ENCODE measurements around the gene CREB3L1. TPM values are rescaled to one million over a fixed set of nuclear protein-coding genes. Genes with fewer than 3 reads are reported as not detected.

CREB3L1 gene
- total and polyA plus RNA-seq, 2 of the 13 experiments (the other 11 are each of a cell fraction or from before 2014, with no cell fraction given) = not detected

DNA sequence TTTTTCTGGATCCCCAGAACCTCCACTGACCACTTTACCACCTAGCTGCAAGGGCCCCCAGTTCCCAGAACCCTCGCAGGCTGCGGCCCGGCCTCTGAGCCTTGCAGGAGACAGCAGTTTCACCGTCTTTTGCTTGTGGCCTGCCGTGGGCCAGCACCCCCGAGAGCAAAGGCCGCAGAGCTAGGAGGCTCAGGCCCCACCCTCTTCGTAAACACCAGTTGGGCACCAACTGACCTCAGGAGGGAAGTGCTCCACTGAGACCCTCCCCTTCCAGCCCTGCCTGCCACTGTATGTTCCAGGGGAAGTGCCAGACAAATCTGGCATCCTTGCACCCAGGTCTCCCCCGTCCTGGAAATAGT is 23.4 kb upstream of the CREB3L1 start (continued):
- TF ChIP-seq, protein P1, sequence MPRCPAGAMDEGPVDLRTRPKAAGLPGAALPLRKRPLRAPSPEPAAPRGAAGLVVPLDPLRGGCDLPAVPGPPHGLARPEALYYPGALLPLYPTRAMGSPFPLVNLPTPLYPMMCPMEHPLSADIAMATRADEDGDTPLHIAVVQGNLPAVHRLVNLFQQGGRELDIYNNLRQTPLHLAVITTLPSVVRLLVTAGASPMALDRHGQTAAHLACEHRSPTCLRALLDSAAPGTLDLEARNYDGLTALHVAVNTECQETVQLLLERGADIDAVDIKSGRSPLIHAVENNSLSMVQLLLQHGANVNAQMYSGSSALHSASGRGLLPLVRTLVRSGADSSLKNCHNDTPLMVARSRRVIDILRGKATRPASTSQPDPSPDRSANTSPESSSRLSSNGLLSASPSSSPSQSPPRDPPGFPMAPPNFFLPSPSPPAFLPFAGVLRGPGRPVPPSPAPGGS (CRISPR knock-in tag; IDR thresholded peaks at IDR 0.05) = no peak
- no peak for TF ChIP-seq ZMYM2 (CRISPR knock-in tag; IDR thresholded peaks at IDR 0.05)
- no peak for TF ChIP-seq ZNF431 (CRISPR knock-in tag; IDR thresholded peaks at IDR 0.05; ENCODE audit: borderline replicate concordance, low read depth)
- no peak for TF ChIP-seq MAFK (conservative IDR thresholded peaks at IDR 0.05 in 1 of 2, IDR thresholded peaks at IDR 0.05 in 1 of 2; ENCODE audit: low read length in 2 of 2)
- TF ChIP-seq, protein P2, sequence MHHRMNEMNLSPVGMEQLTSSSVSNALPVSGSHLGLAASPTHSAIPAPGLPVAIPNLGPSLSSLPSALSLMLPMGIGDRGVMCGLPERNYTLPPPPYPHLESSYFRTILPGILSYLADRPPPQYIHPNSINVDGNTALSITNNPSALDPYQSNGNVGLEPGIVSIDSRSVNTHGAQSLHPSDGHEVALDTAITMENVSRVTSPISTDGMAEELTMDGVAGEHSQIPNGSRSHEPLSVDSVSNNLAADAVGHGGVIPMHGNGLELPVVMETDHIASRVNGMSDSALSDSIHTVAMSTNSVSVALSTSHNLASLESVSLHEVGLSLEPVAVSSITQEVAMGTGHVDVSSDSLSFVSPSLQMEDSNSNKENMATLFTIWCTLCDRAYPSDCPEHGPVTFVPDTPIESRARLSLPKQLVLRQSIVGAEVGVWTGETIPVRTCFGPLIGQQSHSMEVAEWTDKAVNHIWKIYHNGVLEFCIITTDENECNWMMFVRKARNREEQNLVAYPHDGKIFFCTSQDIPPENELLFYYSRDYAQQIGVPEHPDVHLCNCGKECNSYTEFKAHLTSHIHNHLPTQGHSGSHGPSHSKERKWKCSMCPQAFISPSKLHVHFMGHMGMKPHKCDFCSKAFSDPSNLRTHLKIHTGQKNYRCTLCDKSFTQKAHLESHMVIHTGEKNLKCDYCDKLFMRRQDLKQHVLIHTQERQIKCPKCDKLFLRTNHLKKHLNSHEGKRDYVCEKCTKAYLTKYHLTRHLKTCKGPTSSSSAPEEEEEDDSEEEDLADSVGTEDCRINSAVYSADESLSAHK (CRISPR knock-in tag; IDR thresholded peaks at IDR 0.05; ENCODE audit: borderline replicate concordance) = no peak
- TF ChIP-seq, protein P3, sequence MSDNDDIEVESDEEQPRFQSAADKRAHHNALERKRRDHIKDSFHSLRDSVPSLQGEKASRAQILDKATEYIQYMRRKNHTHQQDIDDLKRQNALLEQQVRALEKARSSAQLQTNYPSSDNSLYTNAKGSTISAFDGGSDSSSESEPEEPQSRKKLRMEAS (IDR thresholded peaks at IDR 0.05) = peak; percentile 30; the same call in 1 of the 2 replicates
- TF ChIP-seq ESRRA (CRISPR knock-in tag; IDR thresholded peaks at IDR 0.05; ENCODE audit: low read depth) = no peak
- no peak for TF ChIP-seq TRIM24 (CRISPR knock-in tag; IDR thresholded peaks at IDR 0.05)
- TF ChIP-seq, protein P4, sequence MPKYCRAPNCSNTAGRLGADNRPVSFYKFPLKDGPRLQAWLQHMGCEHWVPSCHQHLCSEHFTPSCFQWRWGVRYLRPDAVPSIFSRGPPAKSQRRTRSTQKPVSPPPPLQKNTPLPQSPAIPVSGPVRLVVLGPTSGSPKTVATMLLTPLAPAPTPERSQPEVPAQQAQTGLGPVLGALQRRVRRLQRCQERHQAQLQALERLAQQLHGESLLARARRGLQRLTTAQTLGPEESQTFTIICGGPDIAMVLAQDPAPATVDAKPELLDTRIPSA (CRISPR knock-in tag; IDR thresholded peaks at IDR 0.05; ENCODE audit: borderline replicate concordance) = no peak
- TF ChIP-seq STAG1 (CRISPR knock-in tag; IDR thresholded peaks at IDR 0.05) = no peak
- no peak for TF ChIP-seq ZNF773 (CRISPR knock-in tag; IDR thresholded peaks at IDR 0.05; ENCODE audit: borderline replicate concordance)
- TF ChIP-seq ISL2 (CRISPR knock-in tag; IDR thresholded peaks at IDR 0.05) = no peak
- TF ChIP-seq LCORL (IDR thresholded peaks at IDR 0.05) = no peak
- peak; percentile 85 for TF ChIP-seq LCORL (CRISPR knock-in tag; IDR thresholded peaks at IDR 0.05)
- peak; percentile 57; the same call in 1 of the 2 replicates for TF ChIP-seq SOX5 (CRISPR knock-in tag; IDR thresholded peaks at IDR 0.05; ENCODE audit: borderline replicate concordance)
- peak; percentile 72 for TF ChIP-seq HNF4G (IDR thresholded peaks at IDR 0.05; ENCODE audit: borderline replicate concordance, low read depth, low read length)
- no peak; the same call in 1 of the 2 replicates for TF ChIP-seq HNF4G (CRISPR knock-in tag; IDR thresholded peaks at IDR 0.05; ENCODE audit: borderline replicate concordance, low read depth)
- TF ChIP-seq, protein P5, sequence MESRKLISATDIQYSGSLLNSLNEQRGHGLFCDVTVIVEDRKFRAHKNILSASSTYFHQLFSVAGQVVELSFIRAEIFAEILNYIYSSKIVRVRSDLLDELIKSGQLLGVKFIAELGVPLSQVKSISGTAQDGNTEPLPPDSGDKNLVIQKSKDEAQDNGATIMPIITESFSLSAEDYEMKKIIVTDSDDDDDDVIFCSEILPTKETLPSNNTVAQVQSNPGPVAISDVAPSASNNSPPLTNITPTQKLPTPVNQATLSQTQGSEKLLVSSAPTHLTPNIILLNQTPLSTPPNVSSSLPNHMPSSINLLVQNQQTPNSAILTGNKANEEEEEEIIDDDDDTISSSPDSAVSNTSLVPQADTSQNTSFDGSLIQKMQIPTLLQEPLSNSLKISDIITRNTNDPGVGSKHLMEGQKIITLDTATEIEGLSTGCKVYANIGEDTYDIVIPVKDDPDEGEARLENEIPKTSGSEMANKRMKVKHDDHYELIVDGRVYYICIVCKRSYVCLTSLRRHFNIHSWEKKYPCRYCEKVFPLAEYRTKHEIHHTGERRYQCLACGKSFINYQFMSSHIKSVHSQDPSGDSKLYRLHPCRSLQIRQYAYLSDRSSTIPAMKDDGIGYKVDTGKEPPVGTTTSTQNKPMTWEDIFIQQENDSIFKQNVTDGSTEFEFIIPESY (CRISPR knock-in tag; IDR thresholded peaks at IDR 0.05) = no peak
- TF ChIP-seq ZFY (CRISPR knock-in tag; IDR thresholded peaks at IDR 0.05) = peak; percentile 73; the same call in 1 of the 2 replicates
- TF ChIP-seq ZNF788 (CRISPR knock-in tag; IDR thresholded peaks at IDR 0.05; ENCODE audit: borderline replicate concordance) = peak; percentile 55; the same call in 1 of the 2 replicates
- TF ChIP-seq XBP1 (CRISPR knock-in tag; IDR thresholded peaks at IDR 0.05) = no peak
- TF ChIP-seq, protein P6, sequence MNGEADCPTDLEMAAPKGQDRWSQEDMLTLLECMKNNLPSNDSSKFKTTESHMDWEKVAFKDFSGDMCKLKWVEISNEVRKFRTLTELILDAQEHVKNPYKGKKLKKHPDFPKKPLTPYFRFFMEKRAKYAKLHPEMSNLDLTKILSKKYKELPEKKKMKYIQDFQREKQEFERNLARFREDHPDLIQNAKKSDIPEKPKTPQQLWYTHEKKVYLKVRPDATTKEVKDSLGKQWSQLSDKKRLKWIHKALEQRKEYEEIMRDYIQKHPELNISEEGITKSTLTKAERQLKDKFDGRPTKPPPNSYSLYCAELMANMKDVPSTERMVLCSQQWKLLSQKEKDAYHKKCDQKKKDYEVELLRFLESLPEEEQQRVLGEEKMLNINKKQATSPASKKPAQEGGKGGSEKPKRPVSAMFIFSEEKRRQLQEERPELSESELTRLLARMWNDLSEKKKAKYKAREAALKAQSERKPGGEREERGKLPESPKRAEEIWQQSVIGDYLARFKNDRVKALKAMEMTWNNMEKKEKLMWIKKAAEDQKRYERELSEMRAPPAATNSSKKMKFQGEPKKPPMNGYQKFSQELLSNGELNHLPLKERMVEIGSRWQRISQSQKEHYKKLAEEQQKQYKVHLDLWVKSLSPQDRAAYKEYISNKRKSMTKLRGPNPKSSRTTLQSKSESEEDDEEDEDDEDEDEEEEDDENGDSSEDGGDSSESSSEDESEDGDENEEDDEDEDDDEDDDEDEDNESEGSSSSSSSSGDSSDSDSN (CRISPR knock-in tag; IDR thresholded peaks at IDR 0.05) = peak; percentile 32; the same call in 1 of the 2 replicates
- no peak for TF ChIP-seq HHEX (CRISPR knock-in tag; IDR thresholded peaks at IDR 0.05)
- TF ChIP-seq POLR2AphosphoS5 (IDR thresholded peaks at IDR 0.05; ENCODE audit: low read depth, low read length) = no peak
